BJ (cell line): ENCODE measurements around the gene STOML3. TPM values are rescaled to one million over a fixed set of nuclear protein-coding genes. Genes with fewer than 3 reads are reported as not detected.

Experiments used
- CTCF ChIA-PET: fragments of 350-600 bp; formaldehyde crosslinking; extraction: SDS; loops from one replicate; lab custom pipeline; 2021; ENCODE audit warnings: antibody characterized with exemption, inconsistent platforms; lab: Yijun Ruan, JAX
- POLR2A ChIA-PET: fragments of 300-600 bp; sonication (Branson Sonifier 250); formaldehyde crosslinking; extraction: SDS; loops from one replicate; lab custom pipeline; 2021; ENCODE audit warnings: antibody characterized with exemption; lab: Charles Lee
- DNase-seq: peaks from one replicate; pipeline ENCODE4 v3.0.0-alpha.2; 2011; ENCODE audit warnings: low read depth
- H3K27me3 ChIP-seq: 2 replicates; pipeline ENCODE4 v1.6.0; 2011; ENCODE audit warnings: low read length; ENCODE audit not compliant: control insufficient read depth, insufficient read depth
- H3K36me3 ChIP-seq: 2 replicates; pipeline ENCODE4 v1.5.1; 2011; ENCODE audit warnings: low read length; ENCODE audit not compliant: control insufficient read depth, insufficient read depth
- H3K4me3 ChIP-seq: 2 replicates; pipeline ENCODE4 v1.5.1; 2011; ENCODE audit warnings: low read depth, mild to moderate bottlenecking, control low read depth, low read length
- CTCF ChIP-seq: IDR thresholded peaks from 2 replicates; pipeline ENCODE4 v1.5.1; 2011; ENCODE audit warnings: low read depth, mild to moderate bottlenecking, control low read depth, inconsistent platforms, low read length, moderate library complexity; ENCODE audit not compliant: insufficient read depth
- polyA plus RNA-seq: library from polyadenylated mRNA; depleted of rRNA; stranded (reverse); fragments of >200 nt; gene quantifications from 2 replicates; pipeline ENCODE4 v1.2.3, GENCODE V29; 2011

STOML3 gene
- polyA plus RNA-seq, 1 experiment = not detected

DNA sequence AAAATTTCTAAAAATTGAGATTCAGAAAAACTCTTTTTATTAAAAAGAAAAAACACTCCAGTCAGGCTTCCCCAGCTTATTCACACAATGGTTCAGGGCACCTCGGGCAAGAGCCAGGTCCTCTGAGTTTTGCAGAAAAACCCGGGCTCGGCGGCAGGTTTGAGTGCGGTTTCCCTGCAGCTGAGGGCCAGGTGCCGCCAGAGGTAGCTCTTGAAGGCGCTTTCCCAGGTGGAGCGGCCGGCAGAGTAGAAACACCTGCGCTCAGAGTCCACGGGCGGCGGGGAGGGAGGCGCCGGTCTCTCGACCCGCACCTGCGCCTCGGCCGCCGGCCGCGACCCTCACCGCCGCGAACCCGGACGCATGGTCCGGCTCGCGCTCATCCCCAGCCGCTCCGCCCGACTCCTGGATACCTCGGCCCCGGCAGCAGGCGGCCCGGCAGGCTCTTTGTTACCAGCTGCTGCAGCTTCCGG, 46.8 kb upstream of the STOML3 start:
- no peak for DNase-seq
- TF ChIP-seq CTCF = no peak
- ChIA-PET POLR2A (interaction anchor here (0.6 kb wide), 2 partner anchors 14 to 1214 kb away, joined by 3 to 4 read pairs; no protein-coding TSS in a partner anchor), CTCF (interaction anchor here (2.4 kb wide), 1 partner anchor 11 kb away, joined by 12 read pairs; no protein-coding TSS in a partner anchor)
- no peaks in the 10 kb centered on the region for H3K36me3 ChIP-seq
- H3K4me3 ChIP-seq = peak overlapping the region; percentile 92
- H3K27me3 ChIP-seq = no peaks in the 10 kb centered on the region

GRCh38 chr13:39036212-39036611, 45.6 kb upstream of the STOML3 start:
- Histone ChIP-seq H3K27me3 (no peaks in the 10 kb centered on the region), H3K36me3 (no peaks in the 10 kb centered on the region), H3K4me3 (peak overlapping the region; percentile 92)
- ChIA-PET CTCF (interaction anchor here (2.4 kb wide), 1 partner anchor 12 kb away, joined by 12 read pairs; no protein-coding TSS in a partner anchor), POLR2A (no interaction called here)
- no peak for DNase-seq
- TF ChIP-seq CTCF = no peak

DNA sequence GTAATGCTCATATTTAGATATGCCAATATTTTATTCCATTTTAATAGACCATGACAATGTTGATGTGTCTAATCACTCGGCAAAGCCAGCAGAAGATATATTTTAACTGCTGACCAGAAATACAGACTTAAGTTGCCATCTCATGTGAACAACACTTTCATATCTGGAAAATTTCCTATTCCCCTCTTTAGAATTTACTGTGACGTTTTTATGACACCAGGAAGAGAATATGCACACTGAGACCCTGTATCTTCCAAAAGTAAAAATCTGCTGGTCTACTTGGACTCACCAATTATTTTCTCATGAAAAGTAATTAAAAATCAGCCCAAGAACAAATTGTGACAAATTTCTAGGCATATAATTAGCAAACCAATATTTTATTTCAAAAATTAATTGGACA, 45.2 kb upstream of the STOML3 start:
- CTCF ChIA-PET = no interaction called here
- no peaks in the 10 kb centered on the region for H3K36me3 ChIP-seq
- no peak for DNase-seq
- peak overlapping the region; percentile 92 for H3K4me3 ChIP-seq
- no peaks in the 10 kb centered on the region for H3K27me3 ChIP-seq
- TF ChIP-seq CTCF = no peak
- POLR2A ChIA-PET = no interaction called here

GRCh38 chr13:39035204-39035603, 44.6 kb upstream of the STOML3 start:
- CTCF ChIA-PET = no interaction called here
- Histone ChIP-seq H3K4me3 (no peak overlapping the region), H3K27me3 (no peaks in the 10 kb centered on the region), H3K36me3 (no peaks in the 10 kb centered on the region)
- no peak for TF ChIP-seq CTCF
- DNase-seq = no peak
- POLR2A ChIA-PET = no interaction called here

GRCh38 chr13:39034085-39034484, 43.5 kb upstream of the STOML3 start:
- no peak overlapping the region for H3K4me3 ChIP-seq
- ChIA-PET POLR2A (no interaction called here), CTCF (no interaction called here)
- DNase-seq = no peak
- no peak for TF ChIP-seq CTCF
- H3K36me3 ChIP-seq = no peaks in the 10 kb centered on the region
- no peaks in the 10 kb centered on the region for H3K27me3 ChIP-seq
